Eye (tissue), 1 donor: Measurements from ENCODE around the gene ADCY1.

ENCODE experiments used
- DNase-seq: peaks from one replicate; pipeline ENCODE4 v3.0.0-alpha.2; 2015

Gene ADCY1

DNA sequence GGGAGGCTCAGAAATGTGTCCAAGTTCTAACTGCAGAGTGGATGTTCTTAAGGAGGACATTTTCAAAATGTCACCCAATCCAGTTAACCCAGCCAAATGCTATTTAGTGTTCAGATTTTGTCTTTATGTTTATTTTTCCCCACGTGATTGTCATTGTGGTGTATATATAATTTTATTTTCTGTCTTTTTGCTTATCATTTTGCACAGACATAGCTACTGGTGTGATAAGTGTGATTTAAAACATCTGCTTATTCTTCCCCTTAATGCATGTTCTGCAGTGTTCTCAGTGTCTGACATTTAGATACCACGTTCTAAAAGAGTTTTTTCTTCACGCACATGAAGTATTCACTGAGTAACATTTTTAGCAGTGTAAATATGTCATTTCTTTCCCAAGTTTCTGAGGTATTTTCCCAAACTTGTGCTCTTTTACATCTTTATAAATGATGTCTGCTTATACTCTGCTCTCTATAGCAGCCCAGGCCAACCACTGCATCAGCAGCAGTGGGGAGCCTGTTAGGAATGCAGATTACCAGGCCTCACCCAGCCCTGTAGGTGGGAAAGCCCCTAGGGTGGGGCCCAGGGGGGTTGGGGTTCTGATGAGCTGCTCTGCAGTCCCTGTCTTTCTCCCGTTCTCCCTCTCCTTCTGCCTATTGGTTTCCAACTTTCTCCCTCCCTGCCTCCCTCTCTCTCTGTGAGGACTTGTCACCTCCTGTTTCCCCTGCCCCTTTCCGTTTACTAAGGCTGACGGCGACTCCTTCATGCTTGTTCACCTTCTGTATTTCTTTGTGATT, 20.8 kb downstream of the ADCY1 start:
- no peak for DNase-seq

DNA sequence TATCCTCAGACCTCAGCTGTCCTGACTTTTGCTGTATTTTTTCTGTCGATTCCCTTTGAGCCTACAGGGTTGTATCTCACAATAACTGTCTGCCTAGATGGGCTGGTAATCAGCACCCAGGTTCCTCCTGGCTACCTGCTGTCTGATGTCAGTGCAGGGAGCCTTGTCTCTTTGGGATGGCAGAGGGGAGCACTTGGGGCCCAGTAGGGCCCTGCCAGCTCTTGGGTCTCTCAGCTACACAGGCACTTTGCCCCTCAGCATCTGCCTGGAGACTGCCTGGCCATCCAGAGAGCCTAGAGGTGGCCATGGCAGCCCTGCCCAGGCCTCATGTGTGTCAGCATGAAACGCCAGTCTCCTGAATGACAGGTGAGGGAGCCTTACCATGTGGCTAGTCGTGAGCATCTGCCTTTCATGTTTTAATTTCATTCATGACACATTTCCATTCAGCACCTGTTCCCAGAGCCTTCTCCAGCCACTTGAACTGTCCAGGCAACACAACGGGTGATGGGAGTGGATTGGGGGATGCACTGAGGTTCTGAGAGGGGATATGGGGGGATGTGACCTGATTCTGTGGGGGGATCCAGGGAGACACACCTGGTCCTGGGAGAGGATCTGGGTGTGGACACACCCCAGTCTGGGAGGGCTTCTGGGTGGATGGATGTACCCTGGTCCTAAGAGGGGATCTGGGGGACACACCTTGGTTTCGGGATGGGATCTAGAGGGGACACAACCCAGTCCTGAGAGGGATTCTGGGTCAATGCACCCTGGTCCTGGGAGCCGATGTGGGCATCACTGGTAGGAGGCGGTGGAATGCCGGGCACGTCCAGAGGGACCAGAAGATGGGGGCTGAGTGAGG, 21.9 kb downstream of the ADCY1 start:
- DNase-seq: no peak

DNA sequence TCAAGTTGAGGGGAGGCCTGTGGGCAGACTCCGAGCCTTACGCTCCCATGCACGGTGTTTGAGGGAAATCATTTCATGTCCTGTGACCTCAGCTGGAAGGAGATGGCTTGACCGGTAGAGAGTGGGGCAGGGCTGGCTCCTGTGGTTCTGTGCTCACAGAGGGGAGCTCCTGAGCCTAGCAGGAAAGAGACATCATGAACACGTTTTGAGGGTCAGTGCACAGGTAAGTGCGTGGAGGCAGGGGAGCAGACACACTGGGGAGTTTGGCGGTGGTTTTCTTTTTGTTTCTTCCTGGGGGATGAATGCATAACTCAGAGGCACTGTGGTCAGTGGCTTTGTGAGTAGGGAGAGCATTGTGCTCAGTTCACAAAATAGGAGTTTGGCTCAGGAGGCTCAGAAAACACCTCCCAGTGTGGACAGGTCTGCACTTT, 22.5 kb downstream of the ADCY1 start:
- no peak for DNase-seq

DNA sequence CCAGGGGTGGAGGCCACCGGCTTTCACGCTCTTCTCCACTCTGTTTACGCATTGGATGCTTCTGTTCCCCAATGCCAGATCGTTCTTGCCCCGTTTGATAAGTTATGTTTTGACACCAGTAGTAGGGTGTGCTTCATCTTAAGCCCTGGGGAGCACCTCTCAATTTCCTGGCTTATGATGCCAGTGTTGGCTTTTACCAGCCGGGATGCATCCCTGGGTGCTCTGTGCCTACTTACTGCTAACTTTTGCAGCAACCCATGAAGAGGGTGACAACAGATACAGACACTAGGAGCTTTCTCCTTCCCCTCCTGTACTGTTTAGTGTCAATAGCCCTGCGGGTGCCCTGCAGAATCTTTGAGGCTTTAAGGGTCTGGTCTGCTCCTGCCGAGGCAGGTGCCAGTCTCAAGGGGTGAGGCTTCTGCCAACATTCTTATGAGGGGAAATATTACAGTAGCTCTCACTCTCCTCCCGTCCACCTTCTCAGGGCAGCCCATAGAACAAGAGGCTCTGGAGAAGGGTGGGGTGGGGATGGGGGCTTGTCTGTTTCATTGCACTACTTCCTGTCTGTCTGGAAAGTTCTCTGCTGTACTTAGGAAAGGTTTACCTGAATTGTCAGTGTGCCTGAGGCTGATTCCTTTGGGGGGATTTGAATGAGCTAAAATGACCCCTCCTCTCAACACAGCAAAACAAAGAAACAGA, 23.3 kb downstream of the ADCY1 start:
- no peak for DNase-seq

DNA sequence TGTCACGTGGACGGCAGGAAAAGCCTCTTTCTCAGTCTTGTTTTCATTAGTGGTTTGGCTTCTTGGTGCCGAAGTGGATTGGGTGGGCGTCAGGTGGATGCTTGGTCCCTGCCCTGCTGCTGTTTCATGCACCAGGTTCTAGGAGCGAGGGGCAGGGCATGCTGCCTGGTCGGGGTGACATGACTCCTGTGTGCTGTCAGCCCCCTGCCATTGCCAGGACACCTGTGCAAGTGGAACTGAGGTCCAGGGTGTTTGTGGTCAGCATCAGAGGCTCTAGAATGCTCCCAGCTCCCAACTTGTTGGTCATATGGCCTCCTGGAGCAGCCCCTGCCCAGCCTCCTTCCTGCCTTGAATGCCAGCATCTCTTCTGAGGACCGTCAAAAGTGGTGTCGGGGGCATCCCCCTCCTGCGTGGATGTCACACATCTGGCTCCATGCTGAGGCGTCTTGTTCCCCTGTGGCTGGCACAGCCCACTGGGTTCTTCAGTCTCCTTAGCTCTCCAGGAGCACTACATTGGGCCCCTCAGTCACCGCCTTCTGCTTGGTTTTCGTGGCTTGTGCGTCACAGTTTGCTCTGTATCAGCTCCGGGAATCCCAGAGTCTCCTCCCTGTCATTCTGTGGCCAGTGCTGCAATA, 24.8 kb downstream of the ADCY1 start:
- no peak for DNase-seq

DNA sequence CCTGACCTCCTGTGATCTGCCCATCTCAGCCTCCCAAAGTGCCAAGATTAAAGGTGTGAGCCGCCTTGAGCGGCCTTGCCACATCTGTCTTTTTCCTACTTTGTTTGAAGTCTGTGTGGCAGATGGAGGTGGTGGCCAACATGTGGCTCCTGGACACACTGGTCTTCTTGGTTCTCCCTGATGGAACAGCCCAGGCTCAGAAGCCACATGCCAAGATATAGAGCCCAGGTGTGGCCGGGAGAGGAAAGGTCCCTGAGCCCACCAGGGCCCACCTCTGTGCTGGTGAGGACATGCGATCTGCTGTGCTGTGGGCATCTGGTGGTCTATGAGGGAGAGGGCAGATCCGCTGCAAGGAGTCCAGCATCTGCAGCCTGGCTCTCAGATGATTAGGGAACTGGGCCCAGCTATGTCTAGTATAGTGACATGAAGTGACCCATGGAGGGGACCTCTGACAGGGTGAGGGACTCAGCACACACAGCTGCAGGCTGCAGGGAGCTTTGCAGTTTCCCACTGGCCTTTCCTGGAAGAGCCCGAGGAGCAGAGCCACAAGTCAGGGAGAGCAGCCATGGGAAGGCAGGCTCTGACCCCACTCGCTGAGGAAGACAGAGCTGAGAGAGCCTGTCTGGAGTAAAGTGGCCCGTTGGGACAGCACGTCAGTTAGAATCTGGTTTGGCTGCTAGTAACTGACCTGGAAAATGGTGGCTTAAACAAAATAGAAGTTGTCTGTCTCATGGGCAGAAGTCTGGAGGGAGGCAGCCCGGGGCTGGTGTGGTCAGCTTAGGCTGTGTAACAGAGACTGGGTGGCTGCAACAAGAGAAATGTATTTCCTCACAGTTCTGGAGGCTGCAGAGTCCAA, 25.9 kb downstream of the ADCY1 start:
- peak; percentile 79 for DNase-seq

DNA sequence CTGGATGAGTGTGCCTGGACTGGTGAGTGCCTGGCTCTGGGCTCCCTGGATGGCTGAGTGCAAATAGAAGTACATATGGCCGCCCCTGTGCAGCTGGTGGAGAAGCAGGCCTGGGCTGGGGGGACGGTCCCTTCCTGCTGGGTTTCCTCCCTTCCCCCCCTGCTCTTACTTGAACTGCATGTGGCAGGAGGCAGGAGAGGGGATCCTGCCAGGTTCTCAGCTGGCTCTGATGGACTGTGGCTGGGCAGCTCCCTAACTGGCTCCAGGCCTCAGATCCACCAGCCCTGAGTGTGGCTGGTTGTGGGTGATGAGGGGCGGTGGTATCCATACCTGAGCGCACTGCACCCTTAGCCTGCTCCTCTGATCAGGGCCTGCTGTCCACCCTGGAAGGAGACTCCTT, 26.9 kb downstream of the ADCY1 start:
- DNase-seq: no peak

DNA sequence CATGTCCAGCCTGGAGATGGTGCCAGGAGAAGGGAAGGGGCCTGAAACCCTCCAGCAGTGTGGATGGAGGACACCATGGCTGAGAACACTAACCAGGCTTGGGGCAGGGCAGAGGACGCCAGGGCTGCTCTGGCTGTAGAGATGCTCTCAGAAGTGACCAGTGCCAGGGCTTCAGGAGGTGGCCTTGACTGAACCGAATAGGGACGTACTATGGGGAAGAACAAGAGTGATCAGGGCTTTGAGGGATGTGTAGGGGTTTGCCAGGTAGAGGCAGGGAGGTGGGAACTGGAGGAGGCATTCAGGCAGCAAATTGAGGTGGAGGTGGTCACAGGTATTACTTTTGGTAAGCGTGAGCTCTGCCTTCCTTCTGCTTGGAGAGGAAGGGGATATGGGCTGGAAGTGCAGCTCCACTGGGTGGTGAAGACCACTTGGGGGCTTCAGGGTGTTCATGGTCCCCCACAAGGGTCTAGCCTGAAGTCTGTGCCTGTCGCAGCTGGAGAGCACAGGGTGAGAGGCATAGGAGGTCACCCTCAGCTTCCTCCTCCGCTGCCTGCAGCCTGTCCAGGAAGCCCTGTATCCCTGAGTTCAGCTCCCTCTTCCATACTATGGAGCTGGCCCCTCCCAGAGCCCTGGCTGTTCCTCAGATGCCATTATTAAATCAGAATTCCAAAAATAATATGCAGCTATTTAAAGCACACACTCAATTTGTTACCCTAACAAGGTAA, 27.8 kb downstream of the ADCY1 start:
- no peak for DNase-seq

DNA sequence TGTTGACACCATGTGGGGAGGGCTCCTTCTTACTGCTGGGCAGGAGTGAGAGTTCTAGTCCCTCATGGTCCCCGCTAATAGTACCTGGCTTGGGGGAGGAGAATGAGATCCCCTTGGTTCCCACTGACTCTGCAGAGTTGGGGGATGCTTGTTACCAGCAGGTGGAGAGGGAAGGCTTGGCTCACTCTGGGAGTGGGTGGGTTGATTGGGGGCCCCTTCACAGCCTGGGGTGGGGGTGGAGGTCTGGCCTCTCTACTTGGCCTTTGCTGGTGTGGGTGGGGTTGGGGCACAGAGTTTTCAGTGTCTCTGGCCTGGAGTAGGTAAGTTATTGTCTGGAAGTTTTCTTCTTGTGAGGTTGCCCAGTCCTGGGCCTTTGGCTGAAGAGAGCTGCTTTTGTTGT, 31.9 kb downstream of the ADCY1 start:
- no peak for DNase-seq

DNA sequence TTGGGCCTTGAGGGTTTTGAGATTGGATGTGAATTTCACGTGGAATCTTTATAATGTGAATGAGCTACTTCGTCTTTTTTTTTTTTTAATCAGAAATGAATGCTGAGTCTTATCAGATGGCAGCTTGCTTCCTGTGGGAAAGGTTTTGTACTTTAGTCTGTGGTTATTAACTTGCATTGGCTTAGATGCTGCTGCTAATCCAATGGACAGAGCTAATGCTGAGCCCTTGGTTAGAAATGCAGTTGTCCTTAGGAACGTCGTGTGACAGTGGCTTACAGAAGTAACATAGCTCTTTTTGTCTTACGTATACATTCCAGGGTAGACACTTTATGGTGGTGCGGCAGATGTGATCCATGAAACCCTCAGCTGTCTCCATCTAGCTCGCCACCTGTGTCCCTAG, 32.8 kb downstream of the ADCY1 start:
- no peak for DNase-seq

DNA sequence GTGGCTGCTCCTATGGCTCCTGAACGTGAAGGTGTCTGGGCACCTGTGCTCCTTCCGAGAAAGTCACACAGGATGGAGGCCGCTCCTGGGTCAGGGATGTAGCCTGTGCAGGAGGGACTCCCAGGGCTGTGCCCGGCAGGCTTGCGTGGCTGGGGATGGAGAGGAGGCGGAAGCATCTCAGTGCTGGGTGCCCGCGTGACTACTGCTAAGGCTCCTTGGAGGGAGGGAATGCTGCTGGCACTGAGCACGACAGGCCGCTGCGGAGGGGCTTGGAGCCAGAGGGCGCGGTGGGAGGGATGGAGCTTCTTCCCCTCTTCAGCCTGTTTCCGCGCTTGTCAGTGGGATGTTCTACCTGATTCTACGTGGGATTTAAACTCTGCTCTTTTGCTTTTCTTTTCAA, 35.0 kb downstream of the ADCY1 start:
- DNase-seq: no peak

DNA sequence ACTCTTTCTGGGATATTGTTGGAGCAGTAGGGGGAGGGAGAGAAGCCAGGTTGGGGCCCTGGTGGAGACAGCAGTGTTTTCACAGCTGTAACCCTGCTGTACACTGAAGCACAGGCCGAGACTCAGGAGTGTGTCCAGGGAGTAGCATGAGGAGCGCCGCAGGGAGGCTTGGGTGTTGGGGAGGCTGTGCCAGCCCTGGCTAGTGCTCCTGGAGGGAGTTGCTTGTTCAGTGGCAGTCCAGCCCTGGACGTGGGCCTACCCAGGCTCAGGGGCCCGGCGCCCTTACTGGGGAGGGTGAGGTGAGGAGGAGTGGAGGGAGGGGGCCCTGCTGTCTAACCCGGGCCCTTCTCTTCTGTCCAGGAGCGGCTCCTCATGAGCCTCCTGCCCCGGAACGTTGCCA, 35.9 kb downstream of the ADCY1 start:
- DNase-seq: no peak

DNA sequence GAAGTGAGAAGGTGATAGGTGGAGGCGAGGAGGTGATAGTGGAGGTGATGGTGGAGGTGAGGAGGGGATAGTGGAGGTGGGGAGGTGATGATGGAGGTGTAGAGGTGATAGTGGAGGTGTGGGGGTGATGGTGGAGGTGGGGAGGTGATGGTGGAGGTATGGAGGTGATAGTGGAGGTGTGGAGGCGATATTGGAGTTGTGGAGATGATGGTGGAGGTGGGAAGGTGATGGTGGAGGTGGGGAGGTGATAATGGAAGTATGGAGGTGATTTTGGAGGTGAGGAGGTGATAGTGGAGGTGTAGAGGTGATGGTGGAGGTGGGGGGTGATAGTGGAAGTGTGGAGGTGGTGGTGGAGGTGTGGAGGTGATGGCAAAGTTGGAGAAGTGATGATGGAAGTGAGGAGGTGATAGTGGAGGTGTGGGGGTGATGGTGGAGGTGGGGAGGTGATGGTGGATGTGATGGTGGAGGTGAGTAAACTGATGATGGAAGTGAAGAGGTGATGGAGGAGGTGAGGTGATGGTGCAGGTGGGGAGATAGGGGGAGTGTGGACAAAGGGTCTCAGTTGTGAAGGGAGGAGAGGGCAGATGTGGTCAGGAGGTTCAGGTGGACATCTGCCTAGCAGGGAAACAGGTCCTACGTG, 36.6 kb downstream of the ADCY1 start:
- no peak for DNase-seq

DNA sequence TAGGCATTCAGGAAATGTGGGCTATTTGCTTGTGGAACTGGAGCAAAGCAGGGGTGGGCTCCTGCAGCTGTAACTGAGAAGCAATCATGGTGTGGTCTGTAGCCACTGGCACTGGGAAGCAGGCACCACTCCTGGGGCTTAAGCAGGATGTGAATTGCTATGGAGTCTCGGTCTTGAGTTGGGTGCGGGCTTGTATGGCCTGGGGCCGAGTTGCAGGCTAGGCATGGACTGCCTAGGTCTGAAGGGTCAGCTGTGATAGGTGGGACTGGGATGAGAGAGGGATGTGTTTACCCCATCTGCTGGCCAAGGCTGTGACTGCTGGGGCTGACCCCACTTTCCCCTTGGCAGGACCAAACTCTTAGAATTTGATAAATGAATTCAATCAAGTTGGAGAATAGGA, 43.0 kb downstream of the ADCY1 start:
- DNase-seq: no peak

DNA sequence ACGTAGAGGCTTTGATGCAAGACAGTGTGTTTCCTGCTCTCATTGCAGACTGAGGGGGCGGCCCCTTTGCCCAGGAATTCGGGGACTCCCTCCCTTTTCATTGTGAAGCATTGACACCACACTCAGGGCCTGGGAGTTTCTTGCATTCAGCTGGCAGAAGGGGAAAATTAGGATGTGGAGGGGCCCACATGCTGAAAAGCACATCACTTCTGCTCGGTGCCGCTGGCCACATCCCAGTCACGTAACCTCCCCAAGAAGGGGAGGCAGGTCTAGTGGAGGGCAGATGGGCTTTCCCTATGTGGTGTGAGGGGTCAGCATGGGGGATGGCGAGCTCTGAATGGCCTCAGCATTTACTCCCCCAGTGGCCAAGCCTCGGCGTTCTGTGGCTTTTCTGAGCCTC, 47.9 kb downstream of the ADCY1 start:
- DNase-seq: no peak

DNA sequence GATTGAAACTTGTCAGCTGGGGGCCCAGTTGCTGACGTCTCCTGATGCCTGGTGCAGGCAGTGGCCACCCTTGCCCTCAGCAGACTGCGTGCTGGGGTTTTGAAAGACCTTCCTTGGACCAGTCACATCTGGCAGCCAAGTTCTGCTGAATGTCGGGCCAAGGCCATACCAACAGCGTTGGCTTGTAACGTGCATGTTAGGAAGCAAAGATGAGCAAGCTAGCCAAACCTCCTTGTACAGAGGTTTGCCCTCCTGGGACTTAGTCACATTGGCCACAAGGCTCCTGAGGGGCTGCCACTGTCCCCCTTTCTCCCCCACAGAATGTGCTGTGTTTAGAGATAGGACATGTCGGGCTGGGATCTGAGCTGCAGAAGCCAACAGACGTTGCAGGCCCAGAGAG, 49.0 kb downstream of the ADCY1 start:
- no peak for DNase-seq

DNA sequence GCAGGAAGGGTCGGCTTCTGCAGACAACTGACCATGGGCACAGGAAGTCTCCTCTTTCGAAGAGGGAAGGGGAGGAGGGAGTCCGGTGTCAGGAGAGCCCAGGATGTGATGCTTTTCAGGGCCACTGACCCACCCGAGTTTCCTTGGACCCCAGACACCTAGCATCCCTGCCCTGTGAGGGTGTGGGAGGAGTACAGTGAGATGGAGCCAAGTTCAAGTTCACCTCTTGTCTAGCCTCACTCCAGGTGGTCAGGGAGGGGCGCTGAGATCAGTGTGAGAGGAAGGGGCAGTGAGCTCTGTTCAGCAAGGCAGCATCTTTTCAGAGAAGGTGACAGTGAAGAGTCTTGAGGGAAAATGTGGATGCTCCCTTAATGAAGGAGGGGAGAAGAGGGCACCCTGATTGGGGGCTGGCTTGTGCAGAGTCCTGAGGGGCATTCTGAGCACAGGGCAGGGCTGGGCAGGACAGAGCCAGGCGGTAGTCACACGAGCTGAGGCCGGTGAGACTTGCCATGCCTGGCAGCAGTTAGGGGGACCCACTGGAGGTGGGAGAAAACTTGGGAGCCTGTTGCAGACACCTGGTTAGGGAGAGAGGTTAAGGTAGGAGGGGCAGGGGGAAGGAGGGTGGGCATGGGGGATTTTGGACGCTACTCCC, 49.7 kb downstream of the ADCY1 start:
- no peak for DNase-seq

DNA sequence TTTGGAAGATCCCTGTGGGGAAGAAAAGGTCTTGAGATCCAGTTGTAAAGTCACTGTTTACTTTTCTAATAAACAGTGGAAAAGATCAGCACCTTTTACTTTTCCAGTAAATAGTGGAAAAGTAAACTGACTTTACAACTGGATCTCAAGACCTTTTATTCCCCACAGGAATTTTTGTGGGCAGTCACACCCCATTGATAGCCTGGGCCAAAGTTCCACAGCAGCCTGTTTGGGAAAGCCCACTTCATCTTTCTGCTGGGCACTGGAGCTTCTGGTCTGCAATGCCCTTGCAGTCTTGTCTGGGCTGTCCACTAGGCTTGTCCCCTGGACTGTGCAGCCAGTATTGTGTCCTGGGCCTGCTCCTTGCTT, 50.2 kb downstream of the ADCY1 start:
- no peak for DNase-seq

DNA sequence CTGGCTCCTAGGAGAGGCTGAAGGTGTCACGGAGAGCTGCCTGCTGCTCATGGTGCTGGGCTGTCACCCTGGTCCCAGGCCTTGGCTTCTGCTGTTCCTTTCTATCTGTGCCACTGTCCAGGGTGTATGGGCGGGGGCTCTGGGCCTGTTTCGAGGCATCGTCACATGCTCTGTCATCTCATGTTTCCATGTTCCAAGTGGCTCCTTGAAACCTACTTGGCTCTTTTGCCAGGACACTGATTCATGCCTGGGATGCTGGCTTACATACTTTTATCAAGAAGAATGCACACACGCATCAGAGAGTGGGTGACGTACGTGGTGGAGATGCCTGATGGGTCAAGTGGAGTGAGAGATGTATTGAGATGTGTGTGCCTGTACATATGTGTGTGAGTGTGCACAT, 50.9 kb downstream of the ADCY1 start:
- no peak for DNase-seq

DNA sequence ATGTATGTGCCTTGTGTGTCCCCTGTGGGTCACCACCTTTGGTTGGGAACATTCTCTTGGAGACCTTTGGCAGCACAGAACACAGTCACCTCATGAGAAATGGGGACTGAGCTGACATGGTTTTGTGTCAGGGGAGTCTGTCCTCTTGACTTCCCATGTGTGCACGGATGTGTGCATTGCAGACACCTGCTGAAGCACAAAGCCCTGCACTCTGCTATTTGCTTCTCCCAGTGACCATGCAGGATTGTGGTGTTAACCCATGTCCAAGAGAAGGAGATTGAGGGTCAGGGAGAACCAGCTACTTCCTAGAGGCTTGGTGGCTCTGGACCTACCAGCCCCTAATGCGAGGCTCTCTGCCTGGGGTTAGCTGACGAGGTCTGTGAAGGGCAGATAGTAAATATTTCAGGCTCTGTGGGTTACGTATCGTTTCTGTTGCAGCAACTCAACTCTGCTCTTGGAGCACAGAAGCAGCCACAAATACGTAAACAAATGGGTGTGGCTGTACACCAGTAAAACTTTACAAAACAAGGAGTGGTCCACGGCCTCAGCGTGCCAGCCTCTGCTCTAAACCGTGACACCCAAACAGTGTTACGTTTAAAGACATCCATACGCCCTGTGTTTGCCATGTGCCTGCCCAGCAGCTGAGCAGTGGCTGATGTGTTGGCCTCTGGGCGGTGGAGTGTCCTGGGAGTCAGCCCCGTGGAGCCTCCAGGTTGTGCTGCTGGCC, 51.7 kb downstream of the ADCY1 start:
- DNase-seq: no peak
